Left cardiac atrium (tissue), 4 donors: Measurements from ENCODE around the gene NUMA1. TPM values are rescaled to one million over a fixed set of nuclear protein-coding genes. Genes with fewer than 3 reads are reported as not detected.

ENCODE experiments used
- ATAC-seq, 2 donors: fragments of 200-7000 bp; cut with Tn5 transposase; one replicate each; pipeline ENCODE4 v1.9.1; 2020; ENCODE audit warnings: mild to moderate bottlenecking in 2 of 2, moderate library complexity in 2 of 2
- DNase-seq: peaks from one replicate; pipeline ENCODE4 v3.0.0-alpha.2; 2020
- intact Hi-C, 2 donors: fragments of 100-400 bp; cut with DNase I; formaldehyde crosslinking; loops; one replicate each; pipeline versions ENCODE4 v1.14.1 to v1.15.1; 2022 to 2023
- total RNA-seq, 2 donors: library from RNA; stranded (reverse); fragmentation: NEBNext Ultra II Directional; extraction: Animal tissue kit (Norgen Biotek cat#: 25700); gene quantifications; one replicate each; pipeline ENCODE4 v1.2.1, GENCODE V29; 2021
- donor health status: DM: no; HTN: yes; CAD: no.
- donor health status: DM: no; HTN: yes; CAD: no; lungs with severe emphysema.
- donor health status: DM: yes; HTN: yes; CAD: no.
- donor health status: Dilated cardiomyopathy.

NUMA1 gene
- total RNA-seq, 2 donors from 2014 or later = 73.3 to 86.7 TPM

- peak; percentile 31 for DNase-seq
- no peak for ATAC-seq
- intact Hi-C loops = loop anchor here in 1 of 2 donors (5.0 kb wide), 1 partner anchor 183 kb away; the partner anchor contains the start of gene INPPL1
Measured at GRCh38 chr11:72039031-72039855, 41.1 kb downstream of the NUMA1 start.

- ATAC-seq (peak; percentile 22 to 66), DNase-seq (peak; percentile 62)
- intact Hi-C loops = loop anchor here in 1 of 2 donors (5.0 kb wide), 1 partner anchor 184 kb away; the partner anchor contains the start of gene INPPL1
Measured at GRCh38 chr11:72038491-72038890, 41.9 kb downstream of the NUMA1 start.

DNA sequence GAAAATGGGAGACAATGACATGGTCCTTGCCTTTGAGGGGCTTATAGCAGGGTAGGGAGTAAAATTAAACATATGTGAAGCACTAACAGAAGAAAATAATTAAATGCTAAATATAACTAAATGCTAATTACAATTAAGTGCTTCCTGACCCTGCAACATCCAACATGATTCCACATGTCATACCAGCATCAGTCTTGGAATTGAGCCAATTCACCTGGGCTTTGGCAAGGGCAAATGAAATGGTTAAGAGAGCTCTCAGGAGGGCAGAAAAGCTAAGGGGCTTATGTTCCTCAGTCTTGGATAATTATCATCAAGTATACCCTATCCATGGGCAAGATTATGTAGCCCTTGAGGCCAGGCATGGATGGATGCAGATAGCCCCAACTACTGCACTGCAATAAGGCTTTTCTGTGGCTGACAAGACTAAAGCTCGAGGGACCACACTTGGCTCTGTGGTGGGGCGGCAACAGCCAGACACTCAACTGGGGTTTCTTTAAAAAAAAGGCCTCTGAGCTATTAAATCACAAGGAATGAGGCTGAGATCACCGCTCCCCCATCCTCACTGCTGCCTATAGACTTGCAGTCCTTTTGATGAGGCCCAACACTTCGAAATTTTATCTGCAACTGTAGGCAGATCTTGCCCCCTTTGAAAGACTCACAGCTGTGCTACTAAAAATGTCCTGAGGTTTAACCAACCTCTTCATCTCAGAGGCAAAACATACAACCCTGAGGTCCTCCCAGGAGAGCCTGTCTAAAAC is 42.6 kb downstream of the NUMA1 start:
- ATAC-seq = no peak
- intact Hi-C loops = loop anchor here in 1 of 2 donors (5.0 kb wide), 1 partner anchor 185 kb away; the partner anchor contains the start of gene INPPL1
- DNase-seq = peak; percentile 31

- intact Hi-C loops = loop anchor here in 1 of 2 donors (5.0 kb wide), 1 partner anchor 186 kb away; the partner anchor contains the start of gene INPPL1
- ATAC-seq (no peak), DNase-seq (no peak)
Measured at GRCh38 chr11:72036687-72037086, 43.7 kb downstream of the NUMA1 start.

- ATAC-seq = no peak
- no peak for DNase-seq
- intact Hi-C loops = no loop called here
Measured at GRCh38 chr11:72030472-72031045, 49.8 kb downstream of the NUMA1 start.

DNA sequence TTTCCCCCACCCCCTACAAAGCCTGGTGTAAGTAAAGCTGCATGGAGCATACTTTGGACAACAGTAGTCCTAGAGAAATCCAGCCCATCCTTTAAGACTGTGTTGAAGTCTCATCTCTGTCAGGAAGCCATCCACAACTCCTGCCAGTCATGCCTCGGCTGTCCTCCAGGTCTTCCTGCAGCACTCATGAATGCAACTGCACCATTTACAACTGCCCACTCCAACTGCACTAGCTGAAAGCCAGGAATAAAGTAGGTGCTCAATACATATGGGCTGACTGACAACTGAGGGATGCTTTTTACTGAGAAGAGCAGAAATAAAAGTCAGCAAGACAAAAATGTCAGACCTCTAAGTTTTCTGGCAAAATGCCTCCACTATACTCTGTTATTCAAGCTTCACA is 54.3 kb downstream of the NUMA1 start:
- ATAC-seq (peak in 1 of 2 donors; percentile 10), DNase-seq (no peak)
- intact Hi-C loops = loop anchor here in 1 of 2 donors (5.0 kb wide), 1 partner anchor 61 kb away; no protein-coding TSS in a partner anchor

GRCh38 chr11:72024069-72024754 is 56.1 kb downstream of the NUMA1 start:
- intact Hi-C loops = loop anchor here in 1 of 2 donors (2.0 kb wide), 1 partner anchor 121 kb away; no protein-coding TSS in a partner anchor
- ATAC-seq (no peak), DNase-seq (no peak)

- no peak for DNase-seq
- no peak for ATAC-seq
- intact Hi-C loops = no loop called here
Measured at GRCh38 chr11:72023335-72023734, 57.0 kb downstream of the NUMA1 start.

DNA sequence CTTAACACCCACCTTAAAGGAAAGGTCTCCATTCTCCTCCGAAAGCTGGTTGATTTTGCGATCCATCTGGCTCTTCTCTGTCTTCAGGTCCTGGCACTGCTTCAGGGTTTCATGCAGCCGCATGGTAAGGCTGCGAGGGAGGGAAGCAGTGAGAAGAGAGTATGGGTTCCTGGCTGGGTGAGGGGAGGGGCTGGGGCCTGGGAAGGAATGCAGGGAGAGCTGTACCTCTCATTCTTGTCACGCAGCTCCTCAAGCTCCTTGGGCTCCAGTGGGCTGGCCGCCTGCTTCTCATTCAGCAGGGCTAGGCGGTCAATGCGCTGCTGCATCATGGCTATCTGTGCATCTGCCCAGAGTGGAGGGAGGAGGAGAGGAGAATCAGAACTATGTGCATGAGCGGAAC is 62.2 kb downstream of the NUMA1 start:
- DNase-seq (no peak), ATAC-seq (no peak)
- intact Hi-C loops = no loop called here

GRCh38 chr11:72015511-72016061 is 64.8 kb downstream of the NUMA1 start:
- no peak for DNase-seq
- ATAC-seq = no peak
- intact Hi-C loops = no loop called here

- intact Hi-C loops = no loop called here
- no peak for DNase-seq
- ATAC-seq = no peak
Measured at GRCh38 chr11:72014761-72015320, 65.5 kb downstream of the NUMA1 start.

- DNase-seq (no peak), ATAC-seq (peak; percentile 4 to 27)
- intact Hi-C loops = no loop called here
Measured at GRCh38 chr11:72013765-72014711, 66.3 kb downstream of the NUMA1 start.

DNA sequence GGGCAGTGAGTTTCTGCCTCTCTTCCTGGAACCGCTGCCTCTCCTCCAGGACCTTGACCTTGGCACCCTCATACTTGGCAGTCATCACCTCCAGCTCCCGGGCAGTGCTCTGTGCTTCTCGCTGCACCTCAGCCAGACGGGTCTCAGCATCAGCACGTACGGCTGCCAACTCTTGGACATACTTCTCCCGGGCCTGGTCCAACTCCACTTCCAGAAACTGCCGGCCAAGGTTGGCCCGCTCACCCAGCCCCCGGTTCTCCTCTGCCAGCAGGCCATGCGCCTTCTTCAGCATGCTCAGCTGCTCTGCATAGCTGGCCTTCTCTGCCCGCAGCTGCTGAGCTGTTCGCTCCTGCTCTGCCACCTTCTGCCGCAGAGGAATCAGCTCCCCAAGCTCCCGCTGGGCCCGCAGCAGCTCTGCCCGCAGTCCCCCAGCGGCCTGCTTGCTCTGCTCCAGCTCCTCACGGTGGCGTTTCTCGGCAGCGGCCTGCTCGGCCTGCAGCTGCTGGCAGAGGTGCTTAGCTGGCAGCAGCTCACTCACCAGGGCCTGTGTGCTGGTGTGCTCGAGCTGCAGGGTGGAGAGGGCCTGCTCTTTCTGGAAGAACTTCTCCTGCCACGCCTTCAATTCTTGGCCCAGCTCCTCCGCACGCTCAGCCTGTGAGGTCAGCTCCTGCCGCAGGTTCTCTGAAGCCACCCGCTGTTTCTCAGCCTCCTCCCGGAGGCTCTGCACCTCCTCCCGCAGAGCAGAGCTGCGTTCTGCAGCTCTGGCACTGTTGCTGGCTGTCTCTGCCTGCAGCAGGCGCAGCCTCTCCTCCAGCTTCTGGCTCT is 67.2 kb downstream of the NUMA1 start:
- ATAC-seq = peak; percentile 78 to 87
- DNase-seq = peak; percentile 76
- intact Hi-C loops = no loop called here

- intact Hi-C loops = no loop called here
- DNase-seq = no peak
- no peak for ATAC-seq
Measured at GRCh38 chr11:72012091-72012630, 68.2 kb downstream of the NUMA1 start.

GRCh38 chr11:72010529-72011233 is 69.7 kb downstream of the NUMA1 start:
- intact Hi-C loops = no loop called here

DNA sequence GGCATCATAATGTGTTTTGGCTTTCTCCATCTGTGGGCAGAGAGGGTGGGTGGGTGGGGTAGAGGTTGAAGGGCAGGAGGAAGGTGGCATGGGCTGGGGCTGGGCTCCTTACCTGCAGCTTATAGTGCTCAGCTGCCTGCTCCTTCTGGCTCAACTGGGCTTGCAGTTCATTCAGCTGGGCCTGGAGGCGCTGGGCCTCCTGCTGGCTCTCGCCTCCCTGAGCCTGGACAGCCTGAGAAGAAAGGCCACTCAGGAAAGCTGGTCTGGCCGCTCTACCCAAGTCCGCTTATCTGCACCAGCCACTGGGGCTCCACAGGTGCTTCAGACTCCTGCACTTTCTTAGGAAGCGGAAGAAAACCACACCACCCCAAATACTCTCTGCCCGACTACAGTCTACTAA is 71.2 kb downstream of the NUMA1 start:
- intact Hi-C loops = no loop called here
- ATAC-seq (no peak), DNase-seq (no peak)

More at GRCh38 chr11:72010529-72011233, 69.7 kb downstream of the NUMA1 start:
- no peak for DNase-seq
- ATAC-seq = peak in 1 of 2 donors; percentile 24
